T-helper 2 cell treated with Interferon-gamma antibody and Interleukin-4, amounts not matched to agents 5 μg/mL and 100 μg/mL, for 36 hours (primary cell): ENCODE data around the gene MED16.
"Not testable (repeated sequence)": the region's sequence is repeated elsewhere in the genome, so short reads cannot be mapped to it uniquely, and the experiment has no call there.

ENCODE experiments used
- DNase-seq: peaks from one replicate; pipeline ENCODE4 v3.0.0; 2021; ENCODE audit warnings: low spot score
- H3K27ac Mint-ChIP-seq: one replicate; pipeline ENCODE4 v1.8.0; 2021; ENCODE audit warnings: mild to moderate bottlenecking, mixed read lengths
- H3K27me3 Mint-ChIP-seq: one replicate; pipeline ENCODE4 v1.8.0; 2021; ENCODE audit warnings: low read depth, mixed read lengths
- H3K36me3 Mint-ChIP-seq: one replicate; pipeline ENCODE4 v1.8.0; 2021; ENCODE audit warnings: low read depth, mixed read lengths
- H3K4me1 Mint-ChIP-seq: one replicate; pipeline ENCODE4 v1.8.0; 2021; ENCODE audit warnings: low read depth, mixed read lengths
- H3K4me3 Mint-ChIP-seq: one replicate; pipeline ENCODE4 v1.8.0; 2022; ENCODE audit warnings: mild to moderate bottlenecking, moderate library complexity, mixed read lengths
- H3K9me3 Mint-ChIP-seq: one replicate; pipeline ENCODE4 v1.8.0; 2021; ENCODE audit warnings: mixed read lengths

Gene MED16

GRCh38 chr19:843836-844545, 49.0 kb downstream of the MED16 start:
- H3K9me3 Mint-ChIP-seq = no peaks in the 10 kb centered on the region
- H3K36me3 Mint-ChIP-seq = no peaks in the 10 kb centered on the region
- DNase-seq = no peak
- no peaks in the 10 kb centered on the region for H3K4me1 Mint-ChIP-seq
- no peak overlapping the region for H3K27ac Mint-ChIP-seq
- no peak overlapping the region for H3K4me3 Mint-ChIP-seq
- peaks cover 16% of the 10 kb centered on the region for H3K27me3 Mint-ChIP-seq

DNA sequence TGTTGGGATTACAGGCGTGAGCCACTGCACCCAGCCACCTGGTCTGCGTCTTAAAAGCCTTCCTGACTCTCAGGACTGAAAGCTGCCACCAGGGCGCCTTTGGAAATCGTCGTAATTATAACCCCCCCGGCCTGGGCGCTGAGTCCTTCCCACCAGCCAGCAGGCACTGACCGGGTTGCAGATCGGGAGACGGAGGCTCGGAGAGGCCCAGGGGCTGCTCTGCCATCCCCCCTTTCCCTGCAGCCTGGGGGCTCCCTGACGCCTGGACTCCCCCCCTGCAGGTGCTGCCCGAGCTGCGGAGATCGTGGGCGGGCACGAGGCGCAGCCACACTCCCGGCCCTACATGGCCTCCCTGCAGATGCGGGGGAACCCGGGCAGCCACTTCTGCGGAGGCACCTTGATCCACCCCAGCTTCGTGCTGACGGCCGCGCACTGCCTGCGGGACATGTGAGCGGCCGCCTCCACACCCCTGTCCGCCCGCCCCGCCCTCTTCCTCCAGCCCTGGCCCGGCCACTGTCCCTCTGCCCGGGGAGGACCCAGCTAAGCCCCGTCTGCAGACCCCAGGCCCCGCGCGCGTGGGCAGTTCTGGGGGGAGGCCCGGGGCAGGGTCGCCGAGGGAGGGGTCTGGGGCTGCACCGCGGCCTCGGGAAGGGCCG, 49.7 kb downstream of the MED16 start:
- Mint-ChIP-seq H3K9me3 (no peaks in the 10 kb centered on the region), H3K27me3 (peaks cover 16% of the 10 kb centered on the region), H3K4me1 (no peaks in the 10 kb centered on the region), H3K27ac (no peak overlapping the region), H3K36me3 (no peaks in the 10 kb centered on the region), H3K4me3 (no peak overlapping the region)
- DNase-seq = no peak

DNA sequence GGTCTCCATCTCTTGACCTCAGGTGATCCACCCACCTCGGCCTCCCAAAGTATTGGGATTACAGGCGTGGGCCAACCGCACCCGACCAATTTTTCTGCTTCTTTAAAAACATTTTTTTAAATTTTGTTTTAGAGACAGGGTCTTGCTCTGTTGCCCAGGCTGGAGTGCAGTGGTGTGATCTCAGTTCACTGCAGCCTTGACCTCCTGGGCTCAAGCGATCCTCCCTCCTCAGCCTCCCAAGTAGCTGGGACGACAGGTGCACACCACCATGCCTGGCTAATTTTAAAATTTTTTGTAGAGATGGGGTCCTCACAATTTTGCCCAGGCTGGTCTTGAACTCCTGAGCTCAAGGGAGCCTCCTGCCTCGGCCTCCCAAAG, 50.2 kb downstream of the MED16 start:
- H3K36me3 Mint-ChIP-seq, H3K27ac Mint-ChIP-seq, H3K4me1 Mint-ChIP-seq, H3K9me3 Mint-ChIP-seq, H3K4me3 Mint-ChIP-seq, DNase-seq: not testable (repeated sequence)
- H3K27me3 Mint-ChIP-seq = peaks cover 16% of the 10 kb centered on the region

DNA sequence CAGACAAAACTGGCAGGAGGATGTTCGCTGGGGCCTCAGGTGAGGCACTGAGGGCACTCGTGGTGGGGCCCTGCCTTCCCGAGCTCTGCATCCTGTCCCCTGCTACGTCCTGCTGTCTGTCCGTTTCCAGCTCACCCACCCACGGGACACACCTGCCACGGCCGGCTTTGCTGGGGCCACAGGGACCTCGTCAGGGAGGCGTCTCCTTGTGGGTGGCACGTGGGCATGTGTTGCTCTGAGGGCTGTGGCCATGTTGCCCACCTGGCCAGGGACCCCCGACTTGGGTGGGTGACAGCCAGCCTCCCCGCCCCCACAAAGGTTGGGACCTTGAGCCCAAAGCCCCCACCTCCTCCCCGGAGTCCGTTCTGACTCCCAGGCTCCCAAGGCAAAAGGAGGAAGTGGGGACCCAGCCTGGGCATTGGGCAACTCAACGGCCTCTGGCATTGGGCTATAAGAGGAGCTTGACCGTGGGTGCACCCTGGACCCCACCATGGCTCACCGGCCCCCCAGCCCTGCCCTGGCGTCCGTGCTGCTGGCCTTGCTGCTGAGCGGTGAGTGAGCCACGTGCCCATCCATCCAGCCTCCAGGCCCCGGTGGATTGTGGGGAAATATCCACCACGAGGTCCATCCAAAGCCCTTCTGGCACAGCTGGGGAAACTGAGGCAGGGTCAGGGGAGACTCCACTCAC, 52.3 kb downstream of the MED16 start, which contains the start of gene PRTN3:
PRTN3 (plus strand) TSS at position 481 of the 688 bp plus-strand sequence; CDS start at position 491, 10 bp downstream.
- no peak within 1 kb of the TSS for H3K4me3 Mint-ChIP-seq
- peaks cover 17% of the 10 kb centered on the region for H3K27me3 Mint-ChIP-seq
- H3K27ac Mint-ChIP-seq = peak within 1 kb of the TSS; percentile 10
- H3K4me1 Mint-ChIP-seq = peaks cover 2% of the 10 kb centered on the region
- no peak for DNase-seq
- no peaks in the 10 kb centered on the region for H3K36me3 Mint-ChIP-seq
- no peaks in the 10 kb centered on the region for H3K9me3 Mint-ChIP-seq

- Mint-ChIP-seq H3K27ac (no peak overlapping the region), H3K9me3 (no peaks in the 10 kb centered on the region), H3K36me3 (no peaks in the 10 kb centered on the region), H3K4me1 (peaks cover 2% of the 10 kb centered on the region), H3K27me3 (peaks cover 5% of the 10 kb centered on the region), H3K4me3 (no peak overlapping the region)
- no peak for DNase-seq
Observed at GRCh38 chr19:835210-835810, 57.7 kb downstream of the MED16 start.

DNA sequence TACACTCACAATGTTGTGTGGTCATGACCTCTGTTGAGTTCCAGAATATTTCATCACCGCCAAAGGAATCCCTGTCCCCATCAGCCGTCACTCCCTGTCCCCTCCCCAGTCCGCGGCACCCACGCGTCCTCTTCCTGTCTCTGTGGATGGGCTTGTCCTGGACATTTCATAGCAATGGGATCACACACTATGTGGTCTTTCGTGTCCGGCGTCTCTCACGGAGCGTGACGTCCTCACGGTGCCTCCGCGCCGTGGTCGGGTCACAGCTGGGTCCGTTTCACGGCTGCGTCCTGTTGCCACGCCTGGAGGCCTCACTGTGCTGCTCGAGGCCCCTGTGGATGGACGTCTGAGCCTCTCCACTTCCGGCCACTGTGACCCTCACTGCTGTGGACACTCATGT, 58.8 kb downstream of the MED16 start:
- no peaks in the 10 kb centered on the region for H3K9me3 Mint-ChIP-seq
- peaks cover 5% of the 10 kb centered on the region for H3K27me3 Mint-ChIP-seq
- peaks cover 2% of the 10 kb centered on the region for H3K4me1 Mint-ChIP-seq
- no peak overlapping the region for H3K4me3 Mint-ChIP-seq
- H3K27ac Mint-ChIP-seq = no peak overlapping the region
- H3K36me3 Mint-ChIP-seq = no peaks in the 10 kb centered on the region
- DNase-seq = no peak

DNA sequence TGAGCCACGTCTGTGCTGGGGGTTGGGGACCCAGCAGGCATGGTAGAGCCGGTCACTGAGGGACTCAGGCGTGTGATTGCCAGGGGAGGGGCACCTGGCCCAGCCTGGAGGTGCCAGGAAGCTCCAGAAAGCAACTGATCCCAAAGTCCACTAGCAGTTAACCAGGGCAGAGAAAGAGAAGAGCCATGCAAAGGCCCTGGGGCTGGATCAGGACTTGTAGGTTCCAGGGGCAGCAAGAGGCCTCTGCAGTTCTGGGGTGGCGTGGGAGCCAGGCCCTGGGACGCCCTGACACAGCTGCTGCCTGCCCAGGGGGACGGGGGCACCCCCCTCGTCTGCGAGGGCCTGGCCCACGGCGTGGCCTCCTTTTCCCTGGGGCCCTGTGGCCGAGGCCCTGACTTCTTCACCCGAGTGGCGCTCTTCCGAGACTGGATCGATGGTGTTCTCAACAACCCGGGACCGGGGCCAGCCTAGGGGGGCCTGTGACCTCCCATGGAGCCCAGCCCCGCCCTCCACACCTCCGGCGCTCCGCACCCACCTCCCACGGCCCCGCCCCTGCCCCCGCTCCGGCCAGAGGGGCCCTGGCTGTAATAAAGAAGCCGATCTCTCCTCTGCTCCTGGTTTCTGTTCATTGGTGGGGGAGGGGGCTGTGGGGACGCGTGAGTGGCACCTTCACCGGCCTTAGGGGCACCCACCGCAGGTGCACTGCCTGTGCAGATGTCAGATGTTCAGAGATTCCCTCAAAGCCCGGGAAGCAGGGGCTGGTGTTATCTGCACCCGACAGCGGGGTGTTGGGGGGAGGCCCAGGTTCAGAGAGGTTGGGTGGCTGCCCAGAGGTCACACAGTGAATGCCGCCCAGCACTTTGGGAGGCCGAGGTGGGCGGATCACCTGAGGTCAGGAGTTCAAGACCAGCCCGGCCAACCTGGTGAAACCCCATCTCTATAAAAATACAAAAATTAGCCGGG, 61.3 kb downstream of the MED16 start:
- no peak overlapping the region for H3K4me3 Mint-ChIP-seq
- H3K27ac Mint-ChIP-seq = no peak overlapping the region
- peaks cover 2% of the 10 kb centered on the region for H3K4me1 Mint-ChIP-seq
- no peak for DNase-seq
- no peaks in the 10 kb centered on the region for H3K9me3 Mint-ChIP-seq
- H3K36me3 Mint-ChIP-seq = no peaks in the 10 kb centered on the region
- peaks cover 5% of the 10 kb centered on the region for H3K27me3 Mint-ChIP-seq

DNA sequence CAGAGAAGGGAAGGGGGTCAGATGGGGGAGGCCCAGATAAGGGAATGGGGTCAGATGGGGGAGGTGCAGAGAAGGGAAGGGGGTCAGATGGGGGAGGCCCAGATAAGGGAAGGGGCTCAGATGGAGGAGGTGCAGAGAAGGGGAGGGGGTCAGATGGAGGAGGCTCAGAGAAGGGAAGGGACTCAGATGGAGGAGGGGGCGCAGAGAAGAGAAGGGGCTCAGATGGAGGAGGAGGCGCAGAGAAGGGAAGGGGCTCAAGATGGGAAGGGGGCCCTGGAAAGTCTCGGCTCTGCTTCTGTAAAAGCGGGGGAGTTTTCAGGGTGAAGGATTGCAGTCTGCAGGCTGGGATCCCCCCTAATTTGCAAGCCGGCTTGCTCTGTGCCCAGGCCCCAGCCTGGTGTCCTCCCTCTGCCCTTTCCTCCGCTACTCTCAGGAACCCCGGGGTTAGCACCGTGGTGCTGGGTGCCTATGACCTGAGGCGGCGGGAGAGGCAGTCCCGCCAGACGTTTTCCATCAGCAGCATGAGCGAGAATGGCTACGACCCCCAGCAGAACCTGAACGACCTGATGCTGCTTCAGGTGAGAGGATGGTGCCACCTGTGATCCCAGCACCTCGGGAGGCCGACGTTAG, 63.7 kb downstream of the MED16 start:
- Mint-ChIP-seq H3K27me3 (no peaks in the 10 kb centered on the region), H3K9me3 (no peaks in the 10 kb centered on the region), H3K27ac (no peak overlapping the region), H3K36me3 (no peaks in the 10 kb centered on the region), H3K4me1 (no peaks in the 10 kb centered on the region), H3K4me3 (no peak overlapping the region)
- DNase-seq = no peak

GRCh38 chr19:827710-828321, 65.2 kb downstream of the MED16 start, which contains the start of gene AZU1:
Gene AZU1 (plus strand): TSS chr19:827837. CDS start chr19:827847, 10 bp downstream.
- Mint-ChIP-seq H3K9me3 (no peaks in the 10 kb centered on the region), H3K27me3 (peaks cover 11% of the 10 kb centered on the region), H3K4me3 (no peak within 1 kb of the TSS), H3K27ac (no peak within 1 kb of the TSS), H3K4me1 (no peaks in the 10 kb centered on the region), H3K36me3 (no peaks in the 10 kb centered on the region)
- DNase-seq = no peak

- Mint-ChIP-seq H3K4me3 (no peak overlapping the region), H3K4me1 (no peaks in the 10 kb centered on the region), H3K9me3 (no peaks in the 10 kb centered on the region), H3K27ac (no peak overlapping the region), H3K27me3 (peaks cover 14% of the 10 kb centered on the region), H3K36me3 (no peaks in the 10 kb centered on the region)
- no peak for DNase-seq
Observed at GRCh38 chr19:827314-827709, 65.7 kb downstream of the MED16 start.

DNA sequence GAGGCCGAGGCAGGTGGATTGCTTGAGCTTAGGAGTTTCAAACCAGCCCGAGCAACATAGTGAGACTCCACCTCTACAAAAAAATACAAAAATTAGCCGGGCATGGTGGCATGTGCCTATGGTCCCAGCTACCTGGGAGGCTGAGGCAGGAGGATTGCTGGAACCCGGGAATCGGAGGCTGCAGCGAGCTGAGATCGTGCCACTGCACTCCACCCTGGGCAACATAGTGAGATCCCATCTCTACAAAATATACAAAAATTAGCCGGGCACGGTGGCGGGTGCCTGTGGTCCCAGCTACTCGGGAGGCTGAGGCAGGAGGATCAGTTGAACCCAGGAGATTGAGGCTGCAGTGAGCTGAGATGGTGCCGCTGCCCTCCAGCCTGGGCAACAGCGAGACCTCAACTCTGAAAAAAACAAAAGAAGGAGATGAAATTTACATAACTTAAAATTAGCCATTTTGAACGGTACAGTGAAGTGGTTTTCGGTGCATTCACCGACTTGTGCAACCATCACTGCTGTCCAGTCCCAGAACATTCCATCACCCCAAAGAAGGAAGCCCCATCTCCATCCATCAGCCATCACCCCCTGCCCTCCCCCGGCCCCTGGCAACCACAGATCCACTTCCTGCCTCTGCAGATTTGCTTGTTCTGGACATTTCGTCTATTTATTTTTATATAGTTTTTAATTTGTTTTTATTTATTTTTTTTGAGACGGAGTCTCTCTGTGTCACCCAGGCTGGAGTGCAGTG, 66.9 kb downstream of the MED16 start:
- Mint-ChIP-seq H3K27me3 (peaks cover 14% of the 10 kb centered on the region), H3K4me3 (no peak overlapping the region), H3K27ac (no peak overlapping the region), H3K36me3 (no peaks in the 10 kb centered on the region), H3K9me3 (no peaks in the 10 kb centered on the region), H3K4me1 (no peaks in the 10 kb centered on the region)
- DNase-seq = no peak

- H3K36me3 Mint-ChIP-seq = no peaks in the 10 kb centered on the region
- no peak overlapping the region for H3K4me3 Mint-ChIP-seq
- H3K27me3 Mint-ChIP-seq = peaks cover 23% of the 10 kb centered on the region
- H3K9me3 Mint-ChIP-seq = no peaks in the 10 kb centered on the region
- H3K27ac Mint-ChIP-seq = no peak overlapping the region
- DNase-seq = no peak
- H3K4me1 Mint-ChIP-seq = no peaks in the 10 kb centered on the region
Observed at GRCh38 chr19:824885-825284, 68.1 kb downstream of the MED16 start.
